GM21526 (cell line): Measurements from ENCODE around the gene POC1B.

Experiments
- ATAC-seq: cut with Tn5 transposase; IDR thresholded peaks from one replicate; pipeline ENCODE4 v1.9.1; 2021; ENCODE audit warnings: moderate library complexity; ENCODE audit not compliant: unreplicated experiment, low FRiP score

Gene POC1B

DNA sequence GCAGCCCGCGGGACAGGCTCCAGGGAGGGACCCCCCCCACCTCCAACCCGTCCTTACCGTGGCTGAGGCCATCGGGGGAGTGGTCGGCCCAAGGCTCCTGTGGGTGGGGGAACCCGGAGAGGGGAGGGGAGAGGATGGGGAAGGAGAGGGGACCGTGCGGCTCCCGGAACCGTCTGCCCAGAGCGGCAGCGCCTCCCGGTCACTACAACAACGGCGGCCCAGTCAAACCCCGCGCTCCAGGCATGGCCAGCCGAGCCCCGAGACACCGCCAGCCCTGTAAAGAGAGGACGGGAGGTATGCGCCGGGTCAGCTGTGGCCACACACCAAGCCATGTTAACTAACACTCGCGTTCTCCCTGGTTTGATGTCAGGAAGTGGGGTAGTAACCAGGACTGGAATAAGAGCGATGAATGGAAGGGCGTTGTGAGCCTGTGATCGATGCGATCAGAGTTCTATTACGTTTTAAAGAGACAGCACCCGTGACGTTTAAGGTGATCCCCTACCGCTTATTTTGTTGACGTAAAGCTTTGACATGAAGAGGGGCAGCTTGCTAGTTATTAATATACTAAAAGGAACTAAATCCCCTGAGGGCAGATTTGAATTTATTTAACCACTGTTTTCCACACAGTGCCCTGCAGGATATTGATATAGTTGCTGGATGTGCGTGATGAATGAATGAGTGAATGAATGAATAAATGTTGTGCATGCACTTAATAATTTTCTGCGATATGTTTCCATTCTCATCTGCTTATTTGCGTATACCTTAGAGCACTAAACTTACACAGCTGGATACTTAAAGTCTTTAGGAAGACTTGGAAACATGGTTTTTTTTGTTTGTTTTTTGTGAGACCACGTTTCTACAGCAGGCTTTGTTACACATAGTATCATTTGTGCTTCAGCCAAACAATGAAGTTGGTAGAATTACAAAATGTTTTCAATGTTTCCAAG is at the start of gene POC1B:
TSS of gene POC1B (minus strand) at position 224 of the 947 bp plus-strand sequence. CDS start at position 72, 152 bp downstream.
- ATAC-seq = peak; percentile 68

DNA sequence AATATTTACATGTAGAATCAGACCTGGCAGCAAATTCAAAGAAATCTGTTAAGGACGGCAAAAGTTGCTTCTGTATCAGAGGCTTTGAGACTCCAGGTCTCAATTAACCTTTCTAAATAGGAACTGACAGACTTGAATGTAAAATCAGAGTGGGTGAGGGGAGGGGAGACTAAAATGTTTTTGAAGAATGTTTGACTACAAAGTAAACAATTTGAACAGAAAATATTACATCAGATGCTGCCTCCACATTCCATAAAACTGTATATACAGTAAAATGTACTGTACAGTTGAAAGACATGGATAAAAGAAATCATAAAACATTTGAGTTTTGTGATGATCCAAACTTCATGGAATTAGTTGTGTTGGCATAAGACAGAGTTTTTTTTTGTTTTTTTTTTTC is 49.5 kb upstream of the POC1B start:
- ATAC-seq = no peak

DNA sequence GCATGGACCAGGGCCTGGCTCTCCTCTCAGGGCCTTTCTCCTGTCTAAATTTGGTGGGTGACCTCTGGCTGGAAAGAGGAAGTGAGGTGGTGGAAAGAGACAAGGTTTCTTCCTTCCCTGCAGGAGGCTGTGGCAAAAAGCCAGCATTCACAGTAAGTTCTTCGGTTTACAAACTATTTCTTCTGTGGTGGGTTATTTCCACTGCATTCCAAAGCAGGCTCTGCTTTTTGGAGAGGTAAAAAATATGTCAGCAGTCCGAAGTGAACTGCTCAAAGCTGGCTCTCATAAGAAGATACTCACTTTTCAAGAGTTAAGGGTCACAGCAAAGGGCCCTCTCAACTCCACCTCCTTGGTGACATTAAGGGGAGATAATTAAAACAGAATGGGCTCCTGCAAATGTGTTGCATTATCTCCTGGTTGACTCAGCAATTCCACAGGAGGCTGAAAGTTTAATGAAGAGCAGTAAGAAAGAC is 48.9 kb upstream of the POC1B start:
- no peak for ATAC-seq

DNA sequence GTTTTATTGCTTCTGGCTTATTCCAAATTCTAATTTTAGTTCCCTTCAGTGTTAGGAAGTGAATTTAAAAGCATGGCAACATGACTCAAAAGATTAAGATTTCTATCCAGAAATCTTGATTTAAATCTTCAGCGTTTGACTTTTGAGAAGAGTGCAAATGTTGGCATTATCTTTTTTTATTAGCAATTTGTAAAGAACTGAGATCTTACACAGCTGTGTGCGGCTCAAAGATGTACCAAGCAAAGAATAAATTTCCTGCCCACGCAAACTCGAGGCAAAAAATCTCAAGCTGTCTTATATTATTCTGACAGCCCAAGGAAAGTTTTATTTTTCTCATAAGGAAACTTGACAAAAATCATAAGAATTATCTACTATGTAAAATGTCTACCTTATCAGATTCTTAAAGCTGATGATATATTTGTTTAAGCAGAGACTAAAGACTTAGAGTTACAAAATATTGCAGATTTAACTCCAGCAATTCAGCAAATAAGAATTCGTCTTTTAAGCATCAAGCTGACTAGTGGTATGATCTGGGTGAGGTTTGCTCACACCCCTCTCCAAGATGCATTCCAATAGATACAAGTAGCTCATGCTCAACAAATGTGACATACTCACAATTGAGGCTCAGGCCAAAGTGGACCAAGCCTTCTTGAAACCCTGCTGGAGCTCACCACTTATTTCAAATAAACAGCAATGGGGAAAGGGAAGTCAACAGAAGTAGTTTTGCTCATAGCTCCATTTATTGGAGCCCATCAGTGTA is 47.4 kb upstream of the POC1B start:
- no peak for ATAC-seq

DNA sequence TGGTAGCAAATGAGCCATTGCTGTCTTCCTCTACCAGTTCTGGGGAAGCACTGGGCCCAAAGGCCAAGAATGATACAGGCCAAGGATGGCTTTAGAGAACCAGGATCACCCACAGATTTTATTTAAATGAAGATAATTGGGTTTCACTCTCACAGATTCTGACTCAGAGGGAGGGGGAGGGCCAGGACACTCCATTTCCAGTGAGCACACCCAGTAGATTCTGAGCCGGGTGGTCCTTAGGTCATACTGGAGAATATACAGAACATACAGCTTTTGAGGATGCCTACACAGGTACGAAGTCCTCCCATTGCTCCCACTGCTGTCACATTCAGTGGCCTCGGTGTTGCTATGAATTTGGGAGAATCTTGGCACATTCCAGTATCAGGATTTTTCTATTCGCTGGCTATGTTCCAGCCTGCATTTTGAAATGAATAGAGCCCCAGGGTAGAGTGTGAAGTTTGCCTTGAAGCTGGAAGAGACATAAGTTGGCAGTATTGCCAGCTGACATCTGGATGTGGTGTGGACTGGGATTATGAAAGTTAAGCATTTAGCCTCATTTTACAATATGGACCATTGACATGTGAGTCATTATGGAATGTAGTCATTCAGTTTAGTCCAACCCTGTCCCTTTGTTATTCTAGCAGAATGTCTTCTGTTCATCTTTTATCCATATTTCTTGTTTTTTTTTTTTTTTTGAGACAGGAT is 45.8 kb upstream of the POC1B start:
- no peak for ATAC-seq

DNA sequence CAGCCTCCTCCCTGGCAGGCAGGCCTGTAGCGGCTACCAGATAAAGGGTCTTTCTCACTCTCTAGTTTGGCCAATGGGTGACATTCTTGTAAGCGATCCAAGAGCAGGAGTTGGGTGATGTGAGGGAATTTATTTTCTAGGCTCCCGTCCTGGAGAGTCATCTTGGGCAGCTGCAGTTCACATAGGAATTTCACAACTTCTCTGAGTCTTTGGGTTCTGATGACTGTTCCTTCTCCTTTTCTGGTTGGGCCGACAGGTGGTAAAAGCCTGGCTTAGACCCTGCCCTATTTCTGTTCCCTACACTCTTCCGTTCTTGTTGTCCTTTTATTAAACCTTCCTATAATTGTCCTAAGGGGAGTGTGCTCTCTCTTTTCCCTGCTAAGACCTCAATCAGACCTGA is 42.6 kb upstream of the POC1B start:
- no peak for ATAC-seq

DNA sequence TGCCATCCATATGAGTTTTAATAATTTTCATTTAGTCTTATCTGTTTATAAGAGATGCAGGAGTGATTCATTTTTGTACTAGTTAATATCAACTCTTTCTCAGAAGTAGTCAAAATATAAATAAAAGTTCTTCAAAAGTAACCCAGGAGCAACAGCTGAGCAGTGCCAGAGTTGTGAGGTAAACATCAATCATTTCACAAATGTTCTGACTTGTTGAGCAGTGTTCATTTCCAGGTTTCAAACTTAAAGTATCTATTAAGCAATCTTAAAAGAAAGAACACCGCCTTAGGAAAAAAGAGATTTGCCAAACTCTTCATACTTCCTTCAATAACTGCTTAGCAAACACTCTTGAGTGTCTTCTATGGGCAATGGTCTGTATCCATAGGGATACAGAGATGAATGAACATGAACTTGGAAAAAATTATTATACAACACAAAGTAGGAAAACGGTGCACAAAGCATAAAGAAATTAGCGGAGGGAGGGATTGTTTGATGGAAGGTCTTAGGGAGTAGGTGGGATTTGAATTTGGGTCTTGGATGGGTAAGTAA is 41.9 kb upstream of the POC1B start:
- ATAC-seq = no peak

DNA sequence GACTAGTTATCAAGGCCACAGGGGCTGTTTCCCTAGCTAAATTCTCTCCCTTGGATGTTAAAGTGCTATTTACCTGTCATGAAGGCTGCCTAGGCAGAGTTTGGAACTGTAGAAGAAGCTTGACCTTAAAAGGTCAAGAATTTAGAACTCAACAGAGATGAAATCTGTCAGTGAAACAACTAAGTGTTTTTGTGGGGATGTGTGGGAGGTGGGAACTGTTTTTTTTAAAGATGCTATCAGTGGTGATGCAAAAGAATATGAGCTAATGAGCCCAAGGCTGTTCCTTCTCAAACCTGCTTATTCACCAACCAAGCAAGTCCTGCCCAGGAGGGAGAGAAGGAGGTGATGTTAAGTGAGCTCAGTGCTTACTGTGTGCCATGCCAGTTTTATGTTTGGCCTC is 40.8 kb upstream of the POC1B start:
- no peak for ATAC-seq

DNA sequence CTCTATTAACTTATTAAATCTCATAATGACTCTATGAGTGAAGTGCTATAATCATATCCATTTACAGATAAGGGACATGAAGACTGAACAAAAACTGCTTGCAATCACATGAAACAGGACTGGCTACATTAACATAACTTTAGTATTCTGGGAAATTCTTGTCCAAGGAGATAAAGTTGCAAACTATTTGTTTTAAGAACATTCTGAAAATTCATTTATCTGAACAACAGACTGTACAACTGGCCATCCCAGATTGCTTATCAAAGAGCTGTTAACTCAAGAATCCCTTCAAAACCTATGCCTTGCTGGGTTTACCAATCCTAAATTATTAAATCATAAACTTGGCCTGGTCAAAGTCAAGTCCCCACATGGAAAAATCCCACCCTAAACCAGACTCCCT is 39.2 kb upstream of the POC1B start:
- ATAC-seq = no peak

DNA sequence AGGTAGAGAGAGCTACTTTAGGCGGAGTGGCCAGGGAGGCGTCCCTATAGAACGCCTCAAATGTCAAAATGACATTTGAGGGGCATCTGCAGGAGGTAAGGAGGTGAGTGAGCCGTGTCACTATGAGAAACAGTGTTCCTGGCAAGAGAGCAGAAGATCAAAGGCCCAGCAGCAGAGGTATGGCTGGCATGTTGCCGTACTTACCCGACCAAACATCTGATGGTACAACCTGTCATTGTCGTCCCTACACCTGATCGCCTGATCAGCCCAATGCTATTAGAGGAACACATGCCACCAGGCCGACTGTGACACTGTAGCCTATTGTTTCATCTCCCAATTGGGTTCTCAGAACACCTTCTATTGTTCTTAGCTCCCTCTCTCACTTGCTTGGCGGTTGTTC is 33.9 kb upstream of the POC1B start:
- no peak for ATAC-seq

DNA sequence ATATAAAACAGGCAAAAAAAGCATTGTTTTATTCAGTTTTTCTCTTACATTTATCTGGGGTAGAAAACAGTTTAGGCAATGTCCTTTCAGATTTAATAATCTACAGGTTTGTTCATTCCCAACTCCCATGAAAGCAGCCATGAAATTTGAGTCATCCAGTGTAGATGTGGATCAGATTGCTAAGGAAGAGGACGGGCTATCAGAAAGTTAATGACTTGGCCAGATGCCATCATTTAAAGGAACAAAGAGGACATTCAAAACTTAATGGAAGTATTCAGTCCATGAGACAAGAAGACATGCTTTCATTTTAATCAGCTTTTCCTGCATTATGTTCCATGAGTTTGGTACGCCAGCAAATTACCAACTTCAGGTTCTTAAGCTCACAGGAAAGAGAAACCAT is 31.1 kb upstream of the POC1B start:
- no peak for ATAC-seq

DNA sequence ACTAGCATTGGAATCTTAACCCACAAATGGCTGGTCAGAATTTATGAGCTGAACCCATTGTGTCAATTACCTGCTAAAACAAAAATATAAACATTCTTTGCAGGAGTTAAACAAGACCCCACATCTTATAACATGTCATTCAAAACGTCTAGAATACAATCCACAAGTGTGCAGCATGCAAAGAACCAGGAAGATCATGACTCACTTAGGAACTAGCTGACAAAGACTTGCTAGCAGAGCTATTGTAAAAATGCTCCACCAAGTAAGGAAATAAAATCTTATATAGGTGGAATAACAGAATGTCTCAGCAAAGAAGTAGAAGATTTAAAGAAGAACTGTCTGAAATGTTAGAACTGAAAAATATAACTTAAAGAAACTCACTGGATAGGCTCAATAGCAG is 26.5 kb upstream of the POC1B start:
- no peak for ATAC-seq

DNA sequence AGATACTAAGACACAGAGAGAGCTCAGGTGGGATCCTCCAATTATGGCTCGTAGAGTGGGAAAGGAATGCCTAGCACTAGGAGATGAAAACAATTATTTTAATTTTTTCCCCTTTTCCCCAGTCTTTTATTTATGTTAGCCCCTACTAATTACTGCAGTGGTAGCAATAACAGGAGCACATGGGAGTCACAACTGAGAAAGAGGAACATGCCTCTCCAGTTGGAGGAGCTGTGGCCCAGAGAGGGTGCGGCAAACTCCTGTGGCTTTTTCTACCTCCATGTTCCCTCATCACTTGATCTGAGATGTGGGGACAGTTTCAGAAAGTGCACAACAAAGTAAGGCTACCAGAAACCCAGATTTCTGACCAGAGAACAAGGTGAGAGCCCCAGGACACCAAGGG is 25.9 kb upstream of the POC1B start:
- no peak for ATAC-seq

DNA sequence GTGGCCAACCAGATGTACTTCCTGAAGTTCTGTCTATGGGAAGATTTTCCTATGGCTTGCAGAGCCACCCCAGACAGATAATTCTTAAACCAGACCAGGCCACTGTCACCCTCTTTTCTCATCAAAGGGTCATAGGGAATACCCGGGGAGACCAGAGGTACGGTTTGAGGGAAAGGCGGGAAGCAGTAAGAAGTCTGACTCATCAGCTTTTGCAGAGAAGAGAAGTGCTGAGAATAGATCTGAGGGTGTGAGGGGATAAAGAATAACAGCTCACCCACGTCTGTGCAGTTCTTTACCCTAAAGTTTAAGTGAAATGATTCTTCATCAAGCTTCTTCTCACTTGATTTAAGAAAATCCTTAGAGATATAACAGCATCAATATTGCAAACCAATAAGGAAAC is 21.3 kb upstream of the POC1B start:
- no peak for ATAC-seq

DNA sequence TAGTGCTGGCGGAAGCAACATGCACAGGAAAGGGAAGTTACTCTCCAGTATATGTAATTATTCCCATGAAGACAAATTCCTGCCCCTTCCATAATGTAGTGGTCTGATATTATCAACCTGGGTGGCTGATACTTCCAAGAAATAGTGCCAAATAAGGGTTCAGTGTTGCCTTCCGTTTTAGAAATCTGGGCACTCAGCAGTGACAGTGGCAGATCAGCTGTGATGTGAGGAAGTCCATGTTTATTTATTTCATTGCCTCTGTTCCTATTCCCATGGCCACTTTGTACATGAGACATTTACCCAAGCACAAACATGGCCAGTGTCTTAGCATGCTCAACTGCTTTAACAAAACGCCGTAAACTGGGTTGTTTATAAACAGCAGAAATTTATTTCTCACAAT is 20.3 kb upstream of the POC1B start:
- ATAC-seq = no peak

DNA sequence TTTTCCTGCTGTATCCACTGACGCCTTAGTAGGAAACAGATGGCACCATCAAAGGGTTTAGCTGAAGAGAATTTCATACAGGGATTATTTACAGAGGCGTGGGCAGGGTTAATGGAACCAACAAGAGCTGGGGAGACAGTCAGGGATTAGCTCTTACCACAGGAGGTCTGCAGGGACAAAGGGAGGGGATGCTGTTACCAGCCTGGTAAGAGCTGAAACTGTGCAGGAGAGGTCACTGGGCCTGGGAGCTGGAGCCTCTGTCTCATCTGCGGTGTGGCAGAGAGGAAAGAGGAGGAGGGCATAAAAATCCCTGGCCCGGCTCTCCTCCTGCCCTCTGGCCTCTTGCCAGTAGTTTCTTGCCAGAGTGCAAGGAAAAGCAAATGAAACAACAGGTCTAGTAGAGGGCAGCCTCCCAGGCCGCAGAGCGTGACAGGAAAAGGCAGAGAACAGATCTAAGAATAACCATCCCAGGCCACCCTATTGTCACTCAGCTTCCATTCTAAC is 18.9 kb upstream of the POC1B start:
- ATAC-seq = no peak

DNA sequence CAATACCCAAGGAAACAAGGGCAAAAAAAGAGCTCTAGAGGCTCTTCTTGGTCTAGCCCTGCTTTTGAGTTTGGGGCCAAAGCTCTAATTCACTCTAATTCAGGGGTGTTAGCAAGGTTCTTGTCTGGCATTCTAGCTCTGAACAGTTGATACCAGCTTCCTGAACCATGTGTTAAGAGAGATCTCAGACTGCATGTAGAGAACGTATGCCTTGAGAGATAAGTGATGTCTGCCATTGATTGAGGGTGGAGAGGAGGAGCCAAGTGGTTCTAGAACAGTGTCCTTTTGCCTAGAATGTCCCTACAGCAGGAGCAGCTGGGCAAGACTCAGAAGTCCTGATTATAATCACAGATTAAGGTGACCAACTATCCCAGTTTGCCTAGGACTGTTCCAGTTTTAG is 18.2 kb upstream of the POC1B start:
- ATAC-seq = no peak

DNA sequence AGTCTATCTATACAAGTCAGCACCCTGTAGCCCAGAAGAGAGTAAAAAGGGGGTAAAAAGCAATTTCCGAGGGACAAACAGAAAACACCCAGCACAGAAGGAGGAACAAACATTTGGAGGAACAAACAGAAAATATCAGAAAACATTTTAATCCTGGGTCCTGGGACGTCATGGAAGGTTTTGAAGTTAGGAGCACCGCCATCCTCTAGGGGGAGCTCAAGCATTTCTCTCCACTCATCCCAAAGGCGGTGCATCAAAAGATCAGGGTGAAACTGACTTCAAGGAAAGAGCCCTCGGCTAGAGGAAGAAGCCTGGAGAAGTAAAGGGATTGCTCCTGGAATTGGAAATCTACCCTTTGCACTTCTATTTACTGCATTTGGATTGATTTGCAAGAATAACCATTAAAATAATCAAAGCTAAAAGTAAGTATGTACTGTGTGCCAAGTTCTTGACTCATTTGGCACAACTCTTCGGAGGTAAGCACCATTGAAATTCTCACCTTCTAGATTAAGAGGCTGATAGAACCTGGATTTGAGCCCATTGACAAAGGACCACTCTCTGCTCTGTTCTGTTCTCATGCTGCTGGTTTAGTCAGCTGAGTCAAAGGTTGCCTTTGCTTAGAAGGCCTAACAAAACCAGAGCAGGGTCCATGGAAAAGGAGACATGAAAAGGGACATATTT is 17.2 kb upstream of the POC1B start:
- ATAC-seq = peak; percentile 81

DNA sequence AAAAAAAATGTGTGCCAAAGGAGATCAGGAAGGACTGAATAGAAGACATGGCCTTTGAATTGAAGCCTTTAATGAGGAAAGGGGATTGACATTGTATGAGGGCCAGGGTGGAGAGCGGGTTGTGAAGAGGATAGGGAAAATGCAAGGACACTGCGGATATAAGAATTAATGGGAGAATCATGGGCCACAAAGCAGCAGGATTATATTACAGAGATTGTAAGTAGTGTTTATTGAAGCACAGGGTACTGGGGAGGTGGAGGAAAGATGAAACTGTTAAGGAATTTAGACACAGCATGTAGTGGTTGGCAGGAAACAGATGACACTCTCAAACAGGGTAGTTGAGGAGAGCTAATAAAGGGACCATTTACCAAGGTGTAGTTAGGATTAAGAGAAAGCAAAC is 16.4 kb upstream of the POC1B start:
- no peak for ATAC-seq

DNA sequence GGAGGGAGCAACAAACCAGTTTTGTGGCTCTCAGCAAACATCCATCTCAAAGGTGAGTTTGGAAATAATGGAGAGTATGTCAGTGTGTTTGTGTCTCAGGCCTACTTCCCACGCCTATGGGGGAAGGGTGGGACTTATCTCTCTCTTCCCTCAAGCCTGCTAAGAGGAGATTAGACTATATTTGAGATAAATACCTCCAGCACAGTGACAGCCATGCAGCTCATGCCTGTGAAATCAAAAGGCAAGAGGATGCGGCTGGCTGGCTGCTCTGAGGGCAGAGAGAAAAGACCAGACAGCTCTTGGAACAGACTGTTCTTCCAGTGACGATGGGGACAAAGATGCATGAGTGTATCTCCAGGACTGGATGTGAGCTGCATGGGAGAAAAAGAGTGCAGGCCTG is 14.7 kb upstream of the POC1B start:
- ATAC-seq = no peak
